Activated T-cell treated with anti-CD3 and anti-CD28 coated beads for 24 hours (primary cell): Measurements from ENCODE around the gene CA5A.
"Not testable (repeated sequence)": the region's sequence is repeated elsewhere in the genome, so short reads cannot be mapped to it uniquely, and the experiment has no call there.

Experiments used
- DNase-seq: peaks from one replicate; pipeline ENCODE4 v3.0.0-alpha.2; 2020; ENCODE audit warnings: low read depth

CA5A gene

GRCh38 chr16:87894005-87894404 lies 42.3 kb downstream of the CA5A start:
- DNase-seq: not testable (repeated sequence)

GRCh38 chr16:87891764-87892163 lies 44.6 kb downstream of the CA5A start:
- no peak for DNase-seq

GRCh38 chr16:87889762-87890161 lies 46.6 kb downstream of the CA5A start:
- DNase-seq: not testable (repeated sequence)

- not testable (repeated sequence) for DNase-seq
Measured at GRCh38 chr16:87888346-87888745, 48.0 kb downstream of the CA5A start.

DNA sequence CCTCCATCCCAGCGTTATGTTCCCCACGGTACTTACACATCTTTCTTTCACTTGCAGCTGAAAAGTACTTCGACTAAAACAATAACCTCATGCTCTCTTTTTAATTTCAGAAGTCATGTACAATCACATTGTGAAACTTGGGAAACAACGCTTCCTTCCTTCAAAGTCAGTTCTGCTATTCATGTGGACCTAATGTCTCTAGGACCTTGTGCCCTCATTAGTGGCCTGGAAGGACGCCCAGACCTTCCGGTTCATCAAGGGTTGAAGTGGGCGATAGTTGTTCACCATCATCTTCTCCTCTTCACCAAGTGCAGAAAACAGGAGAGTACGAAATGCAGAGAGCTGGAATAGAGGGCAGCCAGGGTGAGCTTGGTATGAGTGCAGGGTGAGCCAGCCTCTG lies 48.4 kb downstream of the CA5A start:
- not testable (repeated sequence) for DNase-seq

DNA sequence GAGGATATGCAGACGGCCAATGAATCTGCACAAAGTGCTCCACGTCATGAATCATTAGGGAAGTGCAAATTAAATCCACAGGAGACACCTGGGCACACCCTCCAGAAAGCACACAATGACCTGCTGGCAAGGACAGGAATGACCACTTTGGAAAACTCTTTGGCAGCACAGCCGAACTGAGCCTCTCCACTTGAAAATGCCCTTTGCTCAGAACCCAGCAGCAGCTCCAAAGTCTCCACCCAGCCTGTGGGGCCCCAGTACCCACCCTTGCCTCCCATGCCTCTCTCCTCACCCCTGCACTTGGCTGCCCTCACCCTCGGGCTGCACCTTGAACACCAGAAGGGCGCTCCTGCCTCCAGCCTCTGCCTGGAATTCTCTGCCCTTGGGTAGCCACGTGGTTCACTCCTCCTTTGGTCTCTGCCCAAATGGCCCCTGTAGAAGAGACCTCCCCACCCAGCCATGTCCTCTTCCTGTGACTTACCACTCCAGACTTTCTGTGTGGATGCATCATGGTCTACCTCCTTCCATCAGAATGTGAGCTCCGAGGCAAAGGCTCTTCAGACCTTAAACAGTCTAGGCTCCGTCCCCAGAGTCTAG lies 50.9 kb downstream of the CA5A start:
- DNase-seq: not testable (repeated sequence)

DNA sequence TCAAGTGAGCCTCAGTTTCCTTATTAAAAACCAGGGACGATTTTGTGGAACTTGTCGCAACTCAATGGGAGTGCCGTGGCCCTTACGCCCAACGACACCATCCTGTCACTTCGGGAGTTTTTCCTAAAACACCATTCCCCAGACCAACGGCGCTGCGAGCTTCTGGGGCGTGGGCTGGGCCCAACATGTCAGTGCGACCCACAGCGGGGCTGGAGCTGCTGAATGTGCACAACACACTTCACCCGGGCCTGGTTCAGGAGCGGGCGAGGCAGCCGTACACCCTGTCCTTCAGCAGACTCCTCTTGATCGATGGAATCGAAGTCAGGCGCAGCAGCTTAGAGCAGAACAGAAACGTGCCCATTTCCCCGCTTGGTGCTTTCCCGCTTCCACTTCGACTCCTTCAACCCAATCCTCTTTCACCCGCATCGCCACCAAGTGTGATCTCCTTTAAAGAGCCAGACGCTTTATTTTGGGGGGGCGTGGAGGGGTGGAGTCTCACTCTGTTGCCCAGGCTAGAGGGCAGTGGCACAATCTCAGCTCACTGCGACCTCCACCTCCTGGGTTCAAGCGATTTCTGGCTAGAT lies 53.8 kb downstream of the CA5A start:
- no peak for DNase-seq

GRCh38 chr16:87881324-87882200 lies 54.8 kb downstream of the CA5A start:
- no peak for DNase-seq

- DNase-seq: no peak
Measured at GRCh38 chr16:87880117-87880696, 56.1 kb downstream of the CA5A start.

GRCh38 chr16:87879411-87880013 lies 56.8 kb downstream of the CA5A start:
- not testable (repeated sequence) for DNase-seq

DNA sequence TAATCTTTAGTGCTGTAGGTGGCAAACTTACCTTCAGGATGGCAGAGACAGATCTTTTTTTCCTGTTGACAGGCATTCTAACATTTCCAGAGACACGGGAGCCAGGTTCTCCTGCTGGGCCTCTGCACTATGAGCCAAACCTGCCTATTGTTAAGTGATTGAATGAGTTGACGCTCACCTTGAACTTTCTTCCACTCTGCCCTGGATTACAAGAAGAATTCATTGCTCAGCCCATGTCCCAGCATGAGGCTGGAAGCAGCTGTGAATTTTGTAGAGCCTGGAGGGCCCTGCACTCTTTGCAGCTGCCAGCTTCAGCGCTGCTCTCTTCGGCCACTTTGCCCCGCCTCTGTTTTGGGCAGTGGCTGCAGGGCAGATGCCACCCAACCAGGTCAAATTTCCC lies 57.6 kb downstream of the CA5A start:
- no peak for DNase-seq

- DNase-seq: no peak
Measured at GRCh38 chr16:87877942-87878507, 58.3 kb downstream of the CA5A start.

GRCh38 chr16:87874639-87875427 lies 61.5 kb downstream of the CA5A start:
- peak; percentile 78 for DNase-seq

- not testable (repeated sequence) for DNase-seq
Measured at GRCh38 chr16:87870418-87871291, 65.7 kb downstream of the CA5A start.

DNA sequence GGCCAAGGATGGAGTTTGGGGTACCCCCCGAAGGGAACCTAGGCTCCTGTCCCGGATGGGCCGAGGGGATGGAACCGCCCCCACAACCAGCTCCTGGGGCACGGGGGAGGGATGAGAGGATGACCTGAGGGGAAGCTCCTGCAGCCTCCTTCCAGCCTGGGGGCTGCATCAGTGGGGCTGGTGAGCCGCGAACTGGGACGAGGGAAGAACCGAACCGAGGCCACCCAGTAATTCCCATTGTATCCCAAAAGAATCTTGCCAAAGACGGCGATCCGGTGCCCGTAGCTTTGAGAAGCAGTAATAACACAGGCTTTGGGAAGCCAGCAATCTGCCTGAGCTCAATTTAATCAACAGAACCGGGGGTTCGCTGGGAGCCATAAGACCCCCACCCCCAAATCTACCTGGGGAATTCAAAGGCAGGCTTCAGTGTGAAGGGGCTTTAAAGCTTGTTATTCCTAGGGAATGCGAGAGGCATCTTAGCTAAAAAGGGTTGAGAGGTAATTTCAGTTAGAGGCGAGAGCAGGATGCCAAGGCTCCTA lies 66.4 kb downstream of the CA5A start:
- not testable (repeated sequence) for DNase-seq

- peak; percentile 86 for DNase-seq
Measured at GRCh38 chr16:87869061-87869878, 67.1 kb downstream of the CA5A start, which contains the start of gene SLC7A5. TSS of gene SLC7A5 (minus strand) at chr16:87869507. CDS start at chr16:87869422, 85 bp downstream.

DNA sequence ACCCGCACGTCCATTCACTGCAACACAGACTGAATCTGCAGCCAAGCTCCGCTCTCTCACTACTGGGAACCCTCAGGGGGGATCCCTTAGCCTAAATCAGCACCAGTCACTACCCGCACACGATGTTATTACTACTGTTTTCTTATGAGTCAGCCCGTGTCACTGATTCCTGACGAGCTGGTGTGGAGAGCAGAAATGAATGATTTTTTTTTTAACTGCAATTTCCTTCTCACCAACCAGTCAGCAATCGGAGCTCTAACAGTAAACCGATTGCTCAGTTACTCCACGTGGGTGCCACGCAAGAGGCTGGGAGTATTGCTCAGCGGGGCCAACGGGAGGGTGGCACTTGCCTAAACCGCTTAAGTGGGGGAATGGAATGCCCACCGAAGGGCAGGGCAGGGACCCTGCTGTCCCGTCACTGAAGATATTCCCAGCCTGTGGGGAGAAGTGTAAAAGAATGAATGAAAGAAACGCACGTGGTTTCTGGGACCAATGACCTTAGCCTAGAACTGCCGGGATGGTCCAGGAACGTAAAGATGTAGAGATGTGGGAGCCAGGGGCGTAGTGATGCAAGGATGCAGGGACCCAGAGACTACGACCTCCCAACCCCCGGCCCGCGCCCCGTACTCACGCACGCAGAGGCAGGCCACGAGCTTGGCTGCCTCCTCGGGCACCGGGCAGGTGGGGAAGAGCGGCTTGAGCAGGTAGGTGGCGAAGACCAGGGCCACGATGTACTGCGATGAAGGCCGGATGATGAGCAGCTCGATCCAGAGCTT lies 67.9 kb downstream of the CA5A start:
- peak; percentile 59 for DNase-seq
